ENCODE results near the gene STARD3.
"Not testable (repeated sequence)": the region's sequence is repeated elsewhere in the genome, so short reads cannot be mapped to it uniquely, and the experiment has no call there.

The STARD3 gene

DNA sequence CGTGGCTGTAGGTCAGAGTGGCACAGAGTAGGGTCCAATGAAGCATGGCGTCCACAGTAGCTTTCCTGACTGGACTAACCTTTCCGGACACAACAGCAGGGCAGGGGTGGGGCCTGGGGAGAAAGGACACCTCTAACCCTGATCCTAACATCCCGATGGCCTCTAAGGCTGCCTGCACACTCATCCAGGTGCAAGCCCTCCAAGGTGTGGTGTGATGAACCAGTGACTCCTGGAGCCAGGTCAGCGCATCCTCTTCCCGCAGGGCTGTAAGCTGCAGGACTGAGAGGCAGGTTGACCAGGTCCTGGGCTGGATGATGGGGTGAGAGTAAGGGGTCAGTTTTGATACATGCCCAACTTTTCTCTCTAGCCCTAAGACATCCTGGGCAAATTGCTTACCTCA, 59.8 kb downstream of the STARD3 start:
- no peak for DNase-seq
- POLR2A ChIA-PET: no interaction called here
- Histone ChIP-seq H3K27ac (ENCODE audit: insufficient read depth in 1 of 2, low read depth in 1 of 2, low read length in 2 of 2, poor library complexity in 1 of 2, severe bottlenecking in 2 of 2) (no peak overlapping the region), H3K9me3 (ENCODE audit: control extremely low read depth in 1 of 5, control insufficient read depth in 4 of 5, insufficient read depth in 2 of 5, low read depth in 1 of 5, low read length in 4 of 5) (no peaks in the 10 kb centered on the region), H3K36me3 (ENCODE audit: control insufficient read depth in 4 of 4, insufficient read depth in 4 of 4, low read length in 3 of 4) (peaks cover 0 to 7% (median 1%) of the 10 kb centered on the region in 4 experiments), H3K4me3 (ENCODE audit: control insufficient read depth in 1 of 7, extremely low read depth in 1 of 7, insufficient read depth in 4 of 7, low read depth in 2 of 7, low read length in 6 of 7) (no peak overlapping the region), H3K27me3 (replicated peaks in 2 of 5; ENCODE audit: control insufficient read depth in 4 of 5, insufficient read depth in 5 of 5, low read length in 4 of 5) (peaks cover 0 to 34% (median 11%) of the 10 kb centered on the region in 5 experiments), H3K4me1 (ENCODE audit: control extremely low read depth in 1 of 4, control insufficient read depth in 4 of 4, insufficient read depth in 4 of 4, low read length in 3 of 4) (peaks cover 0 to 11% (median 8%) of the 10 kb centered on the region in 4 experiments)
- 100% methylated on average over 5 of the region's 6 CpGs for WGBS (ENCODE audit: insufficient coverage)
- CTCF ChIA-PET: no interaction called here

DNA sequence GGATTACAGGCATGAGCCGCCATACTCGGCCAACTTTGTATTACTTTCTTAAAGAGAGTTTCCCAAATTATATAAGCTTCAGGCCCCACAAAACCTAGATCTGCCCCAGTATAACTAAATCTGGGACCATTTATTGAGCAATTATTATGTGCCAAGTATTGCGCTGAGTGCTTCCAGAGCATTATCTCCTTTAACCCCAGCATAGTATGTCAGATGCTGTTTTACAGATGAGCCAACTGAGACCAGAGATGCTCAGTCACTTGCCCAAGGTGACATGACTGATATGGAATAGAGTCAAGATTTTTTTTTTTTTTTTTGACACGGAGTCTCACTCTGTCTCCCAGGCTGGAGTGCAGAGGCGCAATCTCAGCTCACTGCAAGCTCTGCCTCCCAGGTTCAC, 61.0 kb downstream of the STARD3 start:
- peaks cover 0 to 7% (median 1%) of the 10 kb centered on the region in 4 experiments for H3K36me3 ChIP-seq (ENCODE audit: control insufficient read depth in 4 of 4, insufficient read depth in 4 of 4, low read length in 3 of 4)
- peaks cover 0 to 40% (median 14%) of the 10 kb centered on the region in 5 experiments for H3K27me3 ChIP-seq (replicated peaks in 2 of 5; ENCODE audit: control insufficient read depth in 4 of 5, insufficient read depth in 5 of 5, low read length in 4 of 5)
- H3K9me3 ChIP-seq (ENCODE audit: control extremely low read depth in 1 of 5, control insufficient read depth in 4 of 5, insufficient read depth in 2 of 5, low read depth in 1 of 5, low read length in 4 of 5): no peaks in the 10 kb centered on the region
- ChIA-PET CTCF (interaction anchor here (0.7 to 1.9 kb wide), 2 partner anchors 67 to 79 kb away, joined by 3 to 4 read pairs; no protein-coding TSS in a partner anchor), POLR2A (no interaction called here)
- DNase-seq: no peak
- peaks cover 0 to 11% (median 8%) of the 10 kb centered on the region in 4 experiments for H3K4me1 ChIP-seq (ENCODE audit: control extremely low read depth in 1 of 4, control insufficient read depth in 4 of 4, insufficient read depth in 4 of 4, low read length in 3 of 4)
- no peak overlapping the region for H3K4me3 ChIP-seq (ENCODE audit: control insufficient read depth in 1 of 7, extremely low read depth in 1 of 7, insufficient read depth in 4 of 7, low read depth in 2 of 7, low read length in 6 of 7)
- WGBS (ENCODE audit: insufficient coverage): 92% methylated on average over 2 of the region's 5 CpGs
- no peak overlapping the region for H3K27ac ChIP-seq (ENCODE audit: insufficient read depth in 1 of 2, low read depth in 1 of 2, low read length in 2 of 2, poor library complexity in 1 of 2, severe bottlenecking in 2 of 2)

DNA sequence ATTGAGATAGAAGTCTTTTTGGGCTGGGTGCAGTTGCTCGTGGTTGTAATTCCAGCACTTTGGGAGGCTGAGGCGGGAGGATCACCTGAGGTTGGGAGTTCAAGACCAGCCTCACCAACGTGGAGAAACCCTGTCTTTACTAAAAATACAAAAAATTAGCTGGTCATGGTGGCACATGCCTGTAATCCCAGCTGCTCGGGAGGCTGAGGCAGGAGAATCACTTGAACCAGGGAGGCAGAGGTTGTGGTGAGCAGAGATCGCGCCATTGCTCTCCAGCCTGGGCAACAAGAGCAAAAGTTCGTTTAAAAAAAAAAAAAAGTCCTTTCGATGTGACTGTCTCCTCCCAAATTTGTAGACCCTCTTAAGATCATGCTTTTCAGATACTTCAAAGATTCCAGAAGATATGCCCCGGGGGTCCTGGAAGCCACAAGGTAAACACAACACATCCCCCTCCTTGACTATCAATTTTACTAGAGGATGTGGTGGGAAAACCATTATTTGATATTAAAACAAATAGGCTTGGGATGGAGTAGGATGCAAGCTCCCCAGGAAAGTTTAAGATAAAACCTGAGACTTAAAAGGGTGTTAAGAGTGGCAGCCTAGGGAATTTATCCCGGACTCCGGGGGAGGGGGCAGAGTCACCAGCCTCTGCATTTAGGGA, 62.3 kb downstream of the STARD3 start:
- DNase-seq; H3K27ac ChIP-seq (ENCODE audit: insufficient read depth in 1 of 2, low read depth in 1 of 2, low read length in 2 of 2, poor library complexity in 1 of 2, severe bottlenecking in 2 of 2); H3K4me3 ChIP-seq (ENCODE audit: control insufficient read depth in 1 of 7, extremely low read depth in 1 of 7, insufficient read depth in 4 of 7, low read depth in 2 of 7, low read length in 6 of 7); H3K9me3 ChIP-seq (ENCODE audit: control extremely low read depth in 1 of 5, control insufficient read depth in 4 of 5, insufficient read depth in 2 of 5, low read depth in 1 of 5, low read length in 4 of 5); POLR2A ChIA-PET; H3K36me3 ChIP-seq (ENCODE audit: control insufficient read depth in 4 of 4, insufficient read depth in 4 of 4, low read length in 3 of 4): not testable (repeated sequence)
- H3K27me3 ChIP-seq (replicated peaks in 2 of 5; ENCODE audit: control insufficient read depth in 4 of 5, insufficient read depth in 5 of 5, low read length in 4 of 5): peaks cover 0 to 40% (median 14%) of the 10 kb centered on the region in 5 experiments
- CTCF ChIA-PET: interaction anchor here (1.5 to 1.9 kb wide), 3 partner anchors 9 to 80 kb away, joined by 3 to 5 read pairs (median 4); no protein-coding TSS in a partner anchor
- H3K4me1 ChIP-seq (ENCODE audit: control extremely low read depth in 1 of 4, control insufficient read depth in 4 of 4, insufficient read depth in 4 of 4, low read length in 3 of 4): peaks cover 0 to 11% (median 8%) of the 10 kb centered on the region in 4 experiments
- 75% methylated on average over 9 of the region's 11 CpGs for WGBS (ENCODE audit: insufficient coverage)

DNA sequence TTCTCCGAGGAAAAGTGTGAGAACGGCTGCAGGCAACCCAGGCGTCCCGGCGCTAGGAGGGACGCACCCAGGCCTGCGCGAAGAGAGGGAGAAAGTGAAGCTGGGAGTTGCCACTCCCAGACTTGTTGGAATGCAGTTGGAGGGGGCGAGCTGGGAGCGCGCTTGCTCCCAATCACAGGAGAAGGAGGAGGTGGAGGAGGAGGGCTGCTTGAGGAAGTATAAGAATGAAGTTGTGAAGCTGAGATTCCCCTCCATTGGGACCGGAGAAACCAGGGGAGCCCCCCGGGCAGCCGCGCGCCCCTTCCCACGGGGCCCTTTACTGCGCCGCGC, 62.8 kb downstream of the STARD3 start, which contains the start of gene ERBB2:
Gene ERBB2, plus strand, starts transcription at position 247 of the 330 bp plus-strand sequence. CDS start 175 bp downstream, outside the sequence.
- Histone ChIP-seq H3K27ac (ENCODE audit: insufficient read depth in 1 of 2, low read depth in 1 of 2, low read length in 2 of 2, poor library complexity in 1 of 2, severe bottlenecking in 2 of 2) (no peak within 1 kb of the TSS), H3K4me3 (ENCODE audit: control insufficient read depth in 1 of 7, extremely low read depth in 1 of 7, insufficient read depth in 4 of 7, low read depth in 2 of 7, low read length in 6 of 7) (peak within 1 kb of the TSS in 4 of 7 experiments; percentile 6 to 63 (median 52)), H3K27me3 (replicated peaks in 2 of 5; ENCODE audit: control insufficient read depth in 4 of 5, insufficient read depth in 5 of 5, low read length in 4 of 5) (peaks cover 0 to 40% (median 14%) of the 10 kb centered on the region in 5 experiments), H3K36me3 (ENCODE audit: control insufficient read depth in 4 of 4, insufficient read depth in 4 of 4, low read length in 3 of 4) (peaks cover 0 to 7% (median 0%) of the 10 kb centered on the region in 4 experiments), H3K9me3 (ENCODE audit: control extremely low read depth in 1 of 5, control insufficient read depth in 4 of 5, insufficient read depth in 2 of 5, low read depth in 1 of 5, low read length in 4 of 5) (no peaks in the 10 kb centered on the region), H3K4me1 (ENCODE audit: control extremely low read depth in 1 of 4, control insufficient read depth in 4 of 4, insufficient read depth in 4 of 4, low read length in 3 of 4) (peaks cover 0 to 11% (median 8%) of the 10 kb centered on the region in 4 experiments)
- ChIA-PET POLR2A (interaction anchor here (1.3 kb wide), 1 partner anchor 24 kb away, joined by 3 read pairs; no protein-coding TSS in a partner anchor), CTCF (interaction anchor here (1.5 to 1.9 kb wide), 3 partner anchors 9 to 81 kb away, joined by 3 to 5 read pairs (median 4); no protein-coding TSS in a partner anchor)
- DNase-seq: no peak
- WGBS (ENCODE audit: insufficient coverage): 12% methylated on average over 17 of the region's 20 CpGs

DNA sequence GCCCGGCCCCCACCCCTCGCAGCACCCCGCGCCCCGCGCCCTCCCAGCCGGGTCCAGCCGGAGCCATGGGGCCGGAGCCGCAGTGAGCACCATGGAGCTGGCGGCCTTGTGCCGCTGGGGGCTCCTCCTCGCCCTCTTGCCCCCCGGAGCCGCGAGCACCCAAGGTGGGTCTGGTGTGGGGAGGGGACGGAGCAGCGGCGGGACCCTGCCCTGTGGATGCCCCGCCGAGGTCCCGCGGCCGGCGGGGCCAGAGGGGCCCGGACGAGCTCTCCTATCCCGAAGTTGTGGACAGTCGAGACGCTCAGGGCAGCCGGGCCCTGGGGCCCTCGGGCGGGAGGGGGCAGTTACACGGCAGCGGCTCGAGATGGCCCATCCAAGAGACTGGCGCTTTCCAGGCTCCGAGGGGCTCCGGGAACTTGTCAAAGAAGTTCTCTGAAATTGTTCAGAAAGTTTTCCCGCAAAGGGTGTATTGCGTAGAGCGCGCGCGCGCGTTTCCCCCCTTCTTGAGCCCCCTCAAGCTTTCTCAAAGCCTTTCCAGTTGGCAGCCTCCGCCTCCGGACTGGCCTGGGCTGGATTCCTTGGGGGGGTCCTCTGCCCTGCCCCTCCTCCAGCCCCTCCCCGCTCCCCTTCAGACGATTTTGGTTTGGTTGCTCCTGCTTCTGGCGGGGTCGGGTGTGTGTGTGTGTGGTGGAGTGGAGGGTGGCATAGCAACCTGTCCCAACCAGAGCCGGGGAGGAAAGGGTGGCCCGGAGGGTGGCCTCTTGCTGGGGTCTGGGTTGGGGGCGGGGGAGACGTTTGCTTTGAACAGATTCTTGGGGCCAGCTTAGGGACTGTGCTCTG, 63.4 kb downstream of the STARD3 start:
- H3K4me3 ChIP-seq (ENCODE audit: control insufficient read depth in 1 of 7, extremely low read depth in 1 of 7, insufficient read depth in 4 of 7, low read depth in 2 of 7, low read length in 6 of 7): peak overlapping the region in 4 of 7 experiments; percentile 6 to 63 (median 52)
- H3K4me1 ChIP-seq (ENCODE audit: control extremely low read depth in 1 of 4, control insufficient read depth in 4 of 4, insufficient read depth in 4 of 4, low read length in 3 of 4): peaks cover 0 to 11% (median 8%) of the 10 kb centered on the region in 4 experiments
- 2% methylated on average over 30 of the region's 57 CpGs for WGBS (ENCODE audit: insufficient coverage)
- H3K36me3 ChIP-seq (ENCODE audit: control insufficient read depth in 4 of 4, insufficient read depth in 4 of 4, low read length in 3 of 4): peaks cover 0 to 5% (median 0%) of the 10 kb centered on the region in 4 experiments
- DNase-seq: peak in 2 of 3 donors; percentile 35
- ChIA-PET CTCF (interaction anchor here (1.0 to 1.9 kb wide), 4 partner anchors 10 to 81 kb away, joined by 3 to 5 read pairs (median 4); no protein-coding TSS in a partner anchor), POLR2A (interaction anchor here (0.6 to 1.3 kb wide), 2 partner anchors 24 to 394 kb away, joined by 3 read pairs; no protein-coding TSS in a partner anchor)
- peaks cover 0 to 40% (median 14%) of the 10 kb centered on the region in 5 experiments for H3K27me3 ChIP-seq (replicated peaks in 2 of 5; ENCODE audit: control insufficient read depth in 4 of 5, insufficient read depth in 5 of 5, low read length in 4 of 5)
- no peaks in the 10 kb centered on the region for H3K9me3 ChIP-seq (ENCODE audit: control extremely low read depth in 1 of 5, control insufficient read depth in 4 of 5, insufficient read depth in 2 of 5, low read depth in 1 of 5, low read length in 4 of 5)
- no peak overlapping the region for H3K27ac ChIP-seq (ENCODE audit: insufficient read depth in 1 of 2, low read depth in 1 of 2, low read length in 2 of 2, poor library complexity in 1 of 2, severe bottlenecking in 2 of 2)

DNA sequence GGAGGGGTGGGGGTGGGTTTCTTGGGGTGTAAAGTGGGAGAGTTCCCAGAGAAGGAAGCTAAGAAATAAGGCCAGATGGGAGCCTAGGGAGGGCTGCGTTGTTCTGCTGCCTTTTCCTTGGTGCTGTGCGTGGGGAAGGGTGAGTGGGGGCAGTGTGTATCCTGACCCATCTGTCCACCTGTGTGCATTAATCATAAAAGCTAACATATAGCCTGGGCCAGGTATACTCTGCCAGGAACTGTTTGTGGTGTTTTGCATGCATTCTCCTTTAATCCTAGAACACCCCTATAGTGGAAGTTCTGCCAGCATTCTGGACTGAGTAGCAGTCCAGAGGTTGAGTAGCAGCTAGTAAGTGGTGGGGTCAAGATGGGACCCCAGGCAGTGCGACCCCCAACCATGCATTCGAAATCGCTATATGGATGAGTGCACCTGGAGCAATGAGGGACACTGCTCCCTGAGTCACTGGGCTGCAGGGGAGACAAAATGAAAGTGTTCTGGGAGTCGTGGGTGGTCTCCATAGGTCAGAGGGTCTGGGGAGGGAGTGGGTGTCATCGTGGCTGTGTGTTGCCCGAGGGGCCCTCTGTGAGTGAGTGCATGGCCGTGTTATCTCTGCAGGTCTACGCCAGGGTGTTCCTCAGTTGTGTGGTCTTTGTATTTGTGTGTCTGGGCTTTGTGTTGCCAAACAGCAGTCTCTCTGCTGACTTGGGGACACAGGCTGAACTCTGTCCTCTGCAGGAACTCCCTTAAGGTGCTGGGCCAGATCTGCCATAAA, 64.3 kb downstream of the STARD3 start:
- H3K36me3 ChIP-seq (ENCODE audit: control insufficient read depth in 4 of 4, insufficient read depth in 4 of 4, low read length in 3 of 4): peaks cover 0 to 4% (median 0%) of the 10 kb centered on the region in 4 experiments
- WGBS (ENCODE audit: insufficient coverage): 72% methylated on average over 10 of the region's 10 CpGs
- peaks cover 0 to 40% (median 14%) of the 10 kb centered on the region in 5 experiments for H3K27me3 ChIP-seq (replicated peaks in 2 of 5; ENCODE audit: control insufficient read depth in 4 of 5, insufficient read depth in 5 of 5, low read length in 4 of 5)
- ChIA-PET CTCF (interaction anchor here (1.0 kb wide), 1 partner anchor 80 kb away, joined by 3 read pairs; no protein-coding TSS in a partner anchor), POLR2A (interaction anchor here (0.6 to 1.3 kb wide), 2 partner anchors 25 to 395 kb away, joined by 3 read pairs; no protein-coding TSS in a partner anchor)
- H3K27ac ChIP-seq (ENCODE audit: insufficient read depth in 1 of 2, low read depth in 1 of 2, low read length in 2 of 2, poor library complexity in 1 of 2, severe bottlenecking in 2 of 2): no peak overlapping the region
- no peaks in the 10 kb centered on the region for H3K9me3 ChIP-seq (ENCODE audit: control extremely low read depth in 1 of 5, control insufficient read depth in 4 of 5, insufficient read depth in 2 of 5, low read depth in 1 of 5, low read length in 4 of 5)
- H3K4me3 ChIP-seq (ENCODE audit: control insufficient read depth in 1 of 7, extremely low read depth in 1 of 7, insufficient read depth in 4 of 7, low read depth in 2 of 7, low read length in 6 of 7): no peak overlapping the region
- DNase-seq: no peak
- H3K4me1 ChIP-seq (ENCODE audit: control extremely low read depth in 1 of 4, control insufficient read depth in 4 of 4, insufficient read depth in 4 of 4, low read length in 3 of 4): peaks cover 0 to 11% (median 8%) of the 10 kb centered on the region in 4 experiments
